ENCODE data around the gene COBLL1. TPM values are rescaled to one million over a fixed set of nuclear protein-coding genes. Genes with fewer than 3 reads are reported as not detected.

Gene COBLL1
- total RNA-seq, 6 experiments from 2014 or later: 28.1 to 49.7 (median 29.9) TPM

DNA sequence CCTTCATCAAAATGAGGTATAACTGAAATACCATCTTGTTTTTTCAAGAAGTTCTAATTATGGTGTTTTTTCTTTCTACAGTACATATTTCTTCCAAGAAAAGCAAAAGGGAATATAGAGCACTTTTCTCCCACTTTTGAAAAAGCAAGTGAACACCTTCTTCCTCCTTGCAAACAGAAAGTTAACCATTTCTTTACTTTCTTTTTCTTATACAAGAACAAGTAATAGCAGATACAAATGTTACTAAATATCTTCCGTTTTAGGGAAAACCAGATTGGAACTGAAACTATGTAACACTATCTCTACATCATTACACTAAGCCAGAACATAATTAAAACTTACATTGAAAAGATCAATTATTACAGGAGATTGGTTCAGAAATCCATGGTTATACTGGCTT, 44.0 kb downstream of the COBLL1 start:
- no peaks in the 10 kb centered on the region for H3K9me3 Mint-ChIP-seq
- H3K4me1 Mint-ChIP-seq (ENCODE audit: low read depth): peaks cover 58% of the 10 kb centered on the region
- H3K27me3 Mint-ChIP-seq (ENCODE audit: insufficient read depth): no peaks in the 10 kb centered on the region
- no peak overlapping the region for H3K4me3 Mint-ChIP-seq
- no peak overlapping the region for H3K27ac Mint-ChIP-seq
- H3K36me3 Mint-ChIP-seq (ENCODE audit: low read depth): peaks cover 5% of the 10 kb centered on the region
- TF ChIP-seq, protein P1, sequence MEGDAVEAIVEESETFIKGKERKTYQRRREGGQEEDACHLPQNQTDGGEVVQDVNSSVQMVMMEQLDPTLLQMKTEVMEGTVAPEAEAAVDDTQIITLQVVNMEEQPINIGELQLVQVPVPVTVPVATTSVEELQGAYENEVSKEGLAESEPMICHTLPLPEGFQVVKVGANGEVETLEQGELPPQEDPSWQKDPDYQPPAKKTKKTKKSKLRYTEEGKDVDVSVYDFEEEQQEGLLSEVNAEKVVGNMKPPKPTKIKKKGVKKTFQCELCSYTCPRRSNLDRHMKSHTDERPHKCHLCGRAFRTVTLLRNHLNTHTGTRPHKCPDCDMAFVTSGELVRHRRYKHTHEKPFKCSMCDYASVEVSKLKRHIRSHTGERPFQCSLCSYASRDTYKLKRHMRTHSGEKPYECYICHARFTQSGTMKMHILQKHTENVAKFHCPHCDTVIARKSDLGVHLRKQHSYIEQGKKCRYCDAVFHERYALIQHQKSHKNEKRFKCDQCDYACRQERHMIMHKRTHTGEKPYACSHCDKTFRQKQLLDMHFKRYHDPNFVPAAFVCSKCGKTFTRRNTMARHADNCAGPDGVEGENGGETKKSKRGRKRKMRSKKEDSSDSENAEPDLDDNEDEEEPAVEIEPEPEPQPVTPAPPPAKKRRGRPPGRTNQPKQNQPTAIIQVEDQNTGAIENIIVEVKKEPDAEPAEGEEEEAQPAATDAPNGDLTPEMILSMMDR (IDR thresholded peaks at IDR 0.05): no peak
- no peak for DNase-seq

DNA sequence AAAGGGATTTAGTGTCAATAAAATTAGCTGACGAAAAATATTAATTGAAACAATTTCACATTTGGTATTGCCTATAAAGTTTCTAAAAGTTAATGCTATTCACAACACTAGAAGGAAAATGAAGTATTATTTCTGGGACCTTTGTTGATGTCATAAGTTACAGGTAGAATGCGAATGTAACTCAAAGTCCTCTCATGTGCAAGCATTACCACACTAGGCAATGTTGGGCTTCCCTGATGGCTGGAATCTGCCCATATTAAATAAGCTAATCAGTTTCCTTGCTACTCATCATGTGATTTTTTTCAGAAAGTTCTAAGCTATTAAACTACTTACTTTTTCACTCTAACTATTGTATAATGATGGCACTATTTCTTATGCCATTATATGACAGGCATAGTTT, 44.6 kb downstream of the COBLL1 start:
- DNase-seq: no peak

DNA sequence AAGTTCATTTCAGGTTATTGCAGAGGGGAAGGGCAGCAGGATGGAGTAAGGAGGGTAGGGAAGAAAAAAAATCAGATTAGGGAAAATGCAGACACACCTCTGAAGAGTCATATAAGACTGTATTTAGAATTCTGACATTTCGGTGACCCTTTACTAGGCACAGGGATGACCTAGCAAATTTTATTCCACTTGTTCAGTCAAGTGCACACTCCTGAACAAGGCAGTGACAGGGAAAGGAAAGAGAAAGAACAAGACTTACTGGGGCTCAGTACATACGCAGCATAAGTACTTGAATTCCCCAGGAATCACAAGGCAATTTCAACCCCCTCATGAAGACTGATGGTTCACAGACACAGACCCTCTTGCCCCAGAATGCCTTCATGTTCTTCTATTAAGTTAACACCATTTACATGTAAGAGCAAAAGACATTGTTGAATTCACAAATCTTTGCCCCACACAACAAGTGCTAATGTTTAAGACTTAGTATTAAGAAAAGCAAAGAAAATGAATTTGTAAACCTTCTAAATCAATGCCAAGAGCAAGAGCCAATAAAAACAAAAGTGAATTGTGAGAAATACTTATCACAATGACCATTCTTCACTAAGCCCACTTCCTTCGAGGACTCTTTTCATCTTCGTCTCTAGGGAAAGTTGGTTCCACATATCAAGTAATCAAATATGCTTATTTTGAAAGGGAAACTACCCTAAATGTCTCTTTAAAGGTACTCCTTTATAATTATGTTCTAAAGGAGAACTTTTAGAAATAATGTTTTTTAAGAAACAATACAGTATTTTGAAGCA, 47.0 kb downstream of the COBLL1 start:
- no peaks in the 10 kb centered on the region for H3K27me3 Mint-ChIP-seq (ENCODE audit: insufficient read depth)
- H3K27ac Mint-ChIP-seq: no peak overlapping the region
- TF ChIP-seq, protein P1 (IDR thresholded peaks at IDR 0.05): no peak
- peaks cover 50% of the 10 kb centered on the region for H3K4me1 Mint-ChIP-seq (ENCODE audit: low read depth)
- no peak for DNase-seq
- no peaks in the 10 kb centered on the region; the same call in 1 of the 2 replicates for H3K36me3 Mint-ChIP-seq (ENCODE audit: low read depth)
- H3K4me3 Mint-ChIP-seq: no peak overlapping the region
- no peaks in the 10 kb centered on the region for H3K9me3 Mint-ChIP-seq

More for the DNA sequence above, 44.6 kb downstream of the COBLL1 start:
- peaks cover 5% of the 10 kb centered on the region for H3K36me3 Mint-ChIP-seq (ENCODE audit: low read depth)
- no peaks in the 10 kb centered on the region for H3K27me3 Mint-ChIP-seq (ENCODE audit: insufficient read depth)
- no peaks in the 10 kb centered on the region for H3K9me3 Mint-ChIP-seq
- H3K4me1 Mint-ChIP-seq (ENCODE audit: low read depth): peaks cover 58% of the 10 kb centered on the region
- no peak overlapping the region for H3K4me3 Mint-ChIP-seq
- H3K27ac Mint-ChIP-seq: no peak overlapping the region
- TF ChIP-seq, protein P1 (IDR thresholded peaks at IDR 0.05): no peak

DNA sequence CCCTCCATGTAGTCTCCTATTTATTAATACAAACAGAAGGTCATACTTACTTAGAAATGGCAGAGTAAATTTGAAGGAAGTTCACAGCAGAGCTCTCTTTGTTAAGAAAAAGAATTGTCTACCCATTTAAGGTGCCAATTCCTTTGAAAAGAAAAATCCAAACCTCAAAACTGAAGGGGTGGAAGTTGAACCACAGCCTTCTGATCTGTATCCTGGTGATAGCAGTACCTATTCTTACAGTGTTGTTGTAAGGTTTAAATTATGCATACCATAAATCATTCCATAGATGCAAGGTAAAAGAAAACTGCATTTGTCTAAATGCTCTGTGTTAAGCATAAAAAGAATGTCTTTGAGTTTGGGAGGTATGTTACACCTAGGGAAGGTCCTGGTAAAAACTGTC, 47.6 kb downstream of the COBLL1 start:
- H3K9me3 Mint-ChIP-seq: no peaks in the 10 kb centered on the region
- no peaks in the 10 kb centered on the region for H3K27me3 Mint-ChIP-seq (ENCODE audit: insufficient read depth)
- TF ChIP-seq, protein P1 (IDR thresholded peaks at IDR 0.05): no peak
- DNase-seq: no peak
- H3K36me3 Mint-ChIP-seq (ENCODE audit: low read depth): peaks cover 4% of the 10 kb centered on the region
- H3K27ac Mint-ChIP-seq: no peak overlapping the region
- peaks cover 45% of the 10 kb centered on the region for H3K4me1 Mint-ChIP-seq (ENCODE audit: low read depth)
- H3K4me3 Mint-ChIP-seq: no peak overlapping the region

DNA sequence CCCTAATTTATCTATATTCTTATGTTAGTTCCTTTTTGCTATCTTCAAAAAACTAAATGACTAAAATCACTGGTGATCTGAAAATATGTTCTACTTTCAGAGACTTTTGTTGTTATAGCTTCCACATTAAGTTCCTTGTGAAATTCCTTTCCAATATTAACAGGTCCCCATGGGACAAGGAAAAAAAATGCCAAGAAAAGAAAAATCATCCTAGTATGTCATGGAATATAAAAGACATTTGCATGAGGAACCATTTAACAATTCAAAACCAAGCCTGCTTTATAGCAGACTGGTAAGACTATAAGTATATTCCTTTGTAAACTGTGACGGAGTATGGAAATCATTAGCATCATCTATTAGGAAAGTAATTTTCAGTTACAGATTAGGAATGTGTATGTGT, 48.1 kb downstream of the COBLL1 start:
- peaks cover 8% of the 10 kb centered on the region for H3K36me3 Mint-ChIP-seq (ENCODE audit: low read depth)
- TF ChIP-seq, protein P1 (IDR thresholded peaks at IDR 0.05): no peak
- no peak overlapping the region for H3K4me3 Mint-ChIP-seq
- no peaks in the 10 kb centered on the region for H3K27me3 Mint-ChIP-seq (ENCODE audit: insufficient read depth)
- DNase-seq: no peak
- H3K27ac Mint-ChIP-seq: no peak overlapping the region
- no peaks in the 10 kb centered on the region for H3K9me3 Mint-ChIP-seq
- peaks cover 43% of the 10 kb centered on the region for H3K4me1 Mint-ChIP-seq (ENCODE audit: low read depth)
